Keratinocyte (primary cell): ENCODE results near the gene SCTR.

ENCODE experiments used
- EZH2 ChIP-seq: IDR thresholded peaks from one replicate; pipeline ENCODE4 v1.6.1; 2012; ENCODE audit warnings: inconsistent platforms, mild to moderate bottlenecking, low read length, moderate library complexity
- TF ChIP-seq, protein P1 (sequence below), 3 experiments: IDR thresholded peaks in 1 of 3; conservative IDR thresholded peaks in 1 of 3; optimal IDR thresholded peaks in 1 of 3; 2 replicates in 2 of 3; 3 replicates in 1 of 3; pipeline versions ENCODE3 to v1.5.1; 2011; ENCODE audit warnings: low read length in 3 of 3, mild to moderate bottlenecking in 3 of 3, moderate library complexity in 2 of 3, control low read depth in 1 of 3, inconsistent platforms in 1 of 3; ENCODE audit not compliant: insufficient read depth in 2 of 3; ENCODE audit errors: extremely low read depth in 1 of 3

DNA sequence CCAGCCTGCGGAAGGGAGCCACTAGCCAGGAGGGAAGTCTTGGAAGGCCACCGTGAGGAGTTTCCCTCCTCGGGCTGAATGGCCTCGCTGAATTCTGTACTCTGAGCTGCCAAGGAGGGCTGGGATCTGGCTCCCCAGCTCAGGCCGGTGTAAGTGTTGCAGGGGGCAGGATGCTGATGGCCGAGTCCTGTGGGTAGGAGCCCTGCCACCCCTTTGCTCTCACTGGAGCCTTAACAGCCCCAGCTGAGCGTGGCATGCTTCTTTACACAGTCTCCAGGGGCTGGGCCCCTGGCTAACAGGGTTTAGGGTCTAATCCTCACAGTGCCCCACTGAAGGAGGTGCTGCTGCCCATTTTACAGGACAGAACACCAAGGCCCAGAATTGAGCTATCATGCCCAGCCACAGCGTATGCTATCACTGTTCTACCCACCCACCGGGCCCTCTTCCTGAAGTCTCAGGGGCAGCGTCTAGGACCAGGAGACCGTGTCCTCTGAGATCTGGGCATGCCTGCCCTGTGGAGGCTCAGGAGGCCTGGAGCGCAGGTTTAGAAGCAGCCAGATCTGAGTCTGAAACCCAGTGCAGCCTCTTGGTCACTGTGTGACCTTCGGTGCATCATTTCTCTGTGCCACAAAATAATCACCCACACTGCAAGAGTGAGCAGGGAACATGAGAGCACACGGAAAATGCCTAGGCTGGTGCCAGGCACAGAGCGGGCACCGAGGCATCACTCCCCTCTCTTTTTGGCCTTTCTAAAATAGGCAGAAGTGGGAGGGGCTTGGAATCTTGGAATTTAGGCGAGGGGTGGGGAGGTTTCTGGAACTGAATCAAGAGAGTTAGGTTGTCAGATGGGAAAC, 49.7 kb downstream of the SCTR start:
- TF ChIP-seq, protein P1, sequence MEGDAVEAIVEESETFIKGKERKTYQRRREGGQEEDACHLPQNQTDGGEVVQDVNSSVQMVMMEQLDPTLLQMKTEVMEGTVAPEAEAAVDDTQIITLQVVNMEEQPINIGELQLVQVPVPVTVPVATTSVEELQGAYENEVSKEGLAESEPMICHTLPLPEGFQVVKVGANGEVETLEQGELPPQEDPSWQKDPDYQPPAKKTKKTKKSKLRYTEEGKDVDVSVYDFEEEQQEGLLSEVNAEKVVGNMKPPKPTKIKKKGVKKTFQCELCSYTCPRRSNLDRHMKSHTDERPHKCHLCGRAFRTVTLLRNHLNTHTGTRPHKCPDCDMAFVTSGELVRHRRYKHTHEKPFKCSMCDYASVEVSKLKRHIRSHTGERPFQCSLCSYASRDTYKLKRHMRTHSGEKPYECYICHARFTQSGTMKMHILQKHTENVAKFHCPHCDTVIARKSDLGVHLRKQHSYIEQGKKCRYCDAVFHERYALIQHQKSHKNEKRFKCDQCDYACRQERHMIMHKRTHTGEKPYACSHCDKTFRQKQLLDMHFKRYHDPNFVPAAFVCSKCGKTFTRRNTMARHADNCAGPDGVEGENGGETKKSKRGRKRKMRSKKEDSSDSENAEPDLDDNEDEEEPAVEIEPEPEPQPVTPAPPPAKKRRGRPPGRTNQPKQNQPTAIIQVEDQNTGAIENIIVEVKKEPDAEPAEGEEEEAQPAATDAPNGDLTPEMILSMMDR (optimal IDR thresholded peaks at IDR 0.05 in 1 of 3, IDR thresholded peaks at IDR 0.05 in 1 of 3, conservative IDR thresholded peaks at IDR 0.05 in 1 of 3; ENCODE audit: extremely low read depth in 1 of 3, insufficient read depth in 2 of 3, low read length in 3 of 3): no peak
- TF ChIP-seq EZH2: no peak
